Body of pancreas (tissue), 4 donors: ENCODE measurements around the gene MYO1E. TPM values are rescaled to one million over a fixed set of nuclear protein-coding genes. Genes with fewer than 3 reads are reported as not detected.

ENCODE experiments used
- ATAC-seq: fragments of 150-250 bp; one replicate; pipeline ENCODE4 v1.9.1; 2016
- DNase-seq, 4 donors: peaks; one replicate each; pipeline ENCODE4 v3.0.0-alpha.2; 2019
- H3K27ac ChIP-seq, 4 donors: fragments of 200-600 bp; sonication (generic); 1 replicate in 3 of 4; 2 replicates in 1 of 4; pipeline versions ENCODE4 v1.5.1 to v1.6.1; 2016 to 2019; ENCODE audit warnings: mild to moderate bottlenecking in 1 of 4, mixed read lengths in 1 of 4, moderate library complexity in 1 of 4
- H3K27me3 ChIP-seq, 2 donors: fragments of 200-600 bp; sonication (generic); one replicate each; pipeline ENCODE4 v1.6.0; 2016; ENCODE audit warnings: mild to moderate bottlenecking in 1 of 2
- H3K36me3 ChIP-seq, 2 donors: fragments of 200-600 bp; sonication (generic); replicated peaks in 1 of 2; 2 replicates each; pipeline ENCODE4 v1.5.1; 2016; ENCODE audit warnings: low read depth in 2 of 2; ENCODE audit not compliant: insufficient read depth in 1 of 2
- H3K4me1 ChIP-seq: fragments of 200-600 bp; sonication (generic); one replicate; pipeline ENCODE4 v1.6.0; 2016
- H3K4me3 ChIP-seq, 2 donors: fragments of 200-600 bp; sonication (generic); 1 replicate in 1 of 2; 2 replicates in 1 of 2; pipeline ENCODE4 v1.5.1; 2016 to 2019
- H3K9me3 ChIP-seq, 3 donors: fragments of 200-600 bp; sonication (generic); 1 replicate in 2 of 3; 2 replicates in 1 of 3; pipeline ENCODE4 v1.5.1; 2016
- CTCF ChIP-seq, 7 experiments: fragments of 450-650 bp in 4 of 7; fragments of 200-600 bp in 3 of 7; sonication (generic) in 3 of 7; IDR thresholded peaks; one replicate each; pipeline ENCODE4 v1.5.1; 2016 to 2019; ENCODE audit warnings: antibody characterized with exemption in 7 of 7
- POLR2A ChIP-seq, 3 donors: fragments of 450-650 bp; IDR thresholded peaks; one replicate each; pipeline ENCODE4 v1.6.1; 2016; ENCODE audit warnings: antibody characterized with exemption in 3 of 3, mild to moderate bottlenecking in 2 of 3
- WGBS, 2 donors: methylation state at CpG; one replicate each; pipeline ENCODE4 v1.1.5; 2017; 5-methylcytosine and 5-hydroxymethylcytosine counted together
- intact Hi-C: fragments of 100-400 bp; cut with DNase I; formaldehyde crosslinking; loops from one replicate; pipeline ENCODE4 v1.15.1; 2023
- total RNA-seq, 2 donors: library from RNA; depleted of rRNA; stranded (reverse); fragments of >200 nt; gene quantifications; one replicate each; pipeline ENCODE4 v1.1.0, GENCODE V29; 2016

Gene MYO1E
- total RNA-seq, 2 donors from 2014 or later: 14.0 to 48.5 TPM

GRCh38 chr15:59322056-59322759, 50.5 kb downstream of the MYO1E start:
- 89 to 98% methylated on average over 2 of the region's 2 CpGs for WGBS, 2 donors
- intact Hi-C loops: no loop called here
- Histone ChIP-seq H3K4me3 (no peak overlapping the region), H3K27me3 (no peaks in the 10 kb centered on the region), H3K4me1 (no peaks in the 10 kb centered on the region), H3K9me3 (no peaks in the 10 kb centered on the region), H3K27ac (no peak overlapping the region), H3K36me3 (no peaks in the 10 kb centered on the region)
- DNase-seq: no peak
- TF ChIP-seq POLR2A (IDR thresholded peaks at IDR 0.05) (no peak), CTCF (IDR thresholded peaks at IDR 0.05) (no peak)
- ATAC-seq: no peak

GRCh38 chr15:59321000-59321689, 51.5 kb downstream of the MYO1E start:
- TF ChIP-seq POLR2A (IDR thresholded peaks at IDR 0.05) (no peak), CTCF (IDR thresholded peaks at IDR 0.05) (no peak)
- H3K4me1 ChIP-seq: peaks cover 9% of the 10 kb centered on the region
- no peaks in the 10 kb centered on the region for H3K27me3 ChIP-seq
- H3K27ac ChIP-seq: no peak overlapping the region
- DNase-seq (no peak), ATAC-seq (no peak)
- no peaks in the 10 kb centered on the region for H3K9me3 ChIP-seq
- intact Hi-C loops: no loop called here
- WGBS, 2 donors: 84 to 86% methylated on average over 4 of the region's 4 CpGs
- no peaks in the 10 kb centered on the region for H3K36me3 ChIP-seq
- H3K4me3 ChIP-seq: no peak overlapping the region

GRCh38 chr15:59317211-59317610, 55.5 kb downstream of the MYO1E start:
- TF ChIP-seq CTCF (IDR thresholded peaks at IDR 0.05): no peak
- no peaks in the 10 kb centered on the region for H3K36me3 ChIP-seq
- no peak for DNase-seq
- H3K4me3 ChIP-seq: no peak overlapping the region
- H3K9me3 ChIP-seq: no peaks in the 10 kb centered on the region
- H3K4me1 ChIP-seq: peaks cover 33% of the 10 kb centered on the region
- no peak for ATAC-seq
- WGBS, 2 donors: 90 to 100% methylated on average over 1 of the region's 1 CpG
- intact Hi-C loops: no loop called here
- no peaks in the 10 kb centered on the region for H3K27me3 ChIP-seq
- peak overlapping the region in 1 of 4 donors; percentile 19 for H3K27ac ChIP-seq

GRCh38 chr15:59315914-59316451, 56.7 kb downstream of the MYO1E start:
- WGBS, 2 donors: 37 to 39% methylated on average over 6 of the region's 6 CpGs
- Histone ChIP-seq H3K27me3 (no peaks in the 10 kb centered on the region), H3K4me1 (peaks cover 33% of the 10 kb centered on the region), H3K9me3 (no peaks in the 10 kb centered on the region), H3K36me3 (no peaks in the 10 kb centered on the region), H3K4me3 (no peak overlapping the region), H3K27ac (peak overlapping the region in 3 of 4 donors; percentile 25 to 58 (median 42))
- TF ChIP-seq POLR2A (IDR thresholded peaks at IDR 0.05) (no peak), CTCF (IDR thresholded peaks at IDR 0.05) (no peak)
- ATAC-seq: peak; percentile 47
- intact Hi-C loops: no loop called here
- peak in 2 of 4 donors; percentile 26 to 38 for DNase-seq
